Stimulated activated CD8-positive, alpha-beta memory T cell treated with anti-CD3 and anti-CD28 coated beads, Interleukin-4, amount 100 ng/mL, for 48 hours (primary cell): ENCODE results near the gene GSTM1.

Experiments used
- DNase-seq: peaks from one replicate; pipeline ENCODE4 v3.0.0-alpha.2; 2020

GSTM1 gene

GRCh38 chr1:109732390-109732881 is 44.8 kb downstream of the GSTM1 start:
- no peak for DNase-seq

GRCh38 chr1:109733236-109733870 is 45.7 kb downstream of the GSTM1 start:
- DNase-seq, result no peak

GRCh38 chr1:109739738-109740614 is 52.4 kb downstream of the GSTM1 start:
- DNase-seq, result peak; percentile 86

GRCh38 chr1:109740615-109741373 is 53.2 kb downstream of the GSTM1 start, which contains the start of gene GSTM3:
GSTM3 (minus strand) TSS chr1:109741038; CDS start chr1:109740287, 751 bp downstream.
- DNase-seq, result no peak
